Left lobe of liver (tissue), 2 donors: ENCODE measurements around the gene IQCB1. TPM values are rescaled to one million over a fixed set of nuclear protein-coding genes. Genes with fewer than 3 reads are reported as not detected.
"Not testable (repeated sequence)": the region's sequence is repeated elsewhere in the genome, so short reads cannot be mapped to it uniquely, and the experiment has no call there.

Experiments used
- ATAC-seq: fragments of 200-7000 bp; cut with Tn5 transposase; one replicate; pipeline ENCODE4 v1.9.1; 2020; ENCODE audit warnings: mild to moderate bottlenecking, moderate library complexity
- DNase-seq: peaks from one replicate; pipeline ENCODE4 v3.0.0-alpha.2; 2020; ENCODE audit warnings: low spot score
- total RNA-seq: library from RNA; stranded (reverse); gene quantifications from one replicate; pipeline ENCODE4 v1.2.1, GENCODE V29; 2021
- donor health status: DM: no; HTN: no; CAD: no; lungs with moderate emphysema.
- donor health status: DM: no; HTN: yes; CAD: no.

IQCB1 gene
- total RNA-seq, result 3.9 TPM

GRCh38 chr3:121834671-121835464 is at the start of gene IQCB1, which contains the start of gene EAF2:
Gene IQCB1, minus strand, starts transcription at chr3:121835060. Its CDS starts 6,100 bp downstream, at chr3:121828960.
Gene EAF2, plus strand, starts transcription at chr3:121835209. Its CDS starts 77 bp downstream, at chr3:121835286.
- ATAC-seq (peak; percentile 100), DNase-seq (peak; percentile 98)

DNA sequence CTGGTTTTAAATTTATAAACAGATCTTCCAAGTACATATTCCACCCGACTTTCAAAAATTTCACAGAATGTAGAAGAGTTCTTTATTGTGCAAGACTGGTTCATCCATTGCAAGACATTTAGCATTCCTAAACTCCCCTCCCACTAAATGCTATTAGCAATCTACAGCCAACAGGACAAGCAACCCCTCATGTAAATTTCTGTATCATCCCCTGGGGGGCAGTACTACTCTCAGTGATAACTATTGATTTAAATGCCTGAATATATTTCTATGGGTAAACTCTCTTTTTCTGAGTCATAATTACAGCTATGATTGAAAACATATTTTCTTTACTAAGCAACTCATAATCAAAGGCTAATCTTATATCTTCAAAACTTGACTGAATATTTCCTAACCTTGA is 48.6 kb upstream of the IQCB1 start:
- ATAC-seq (no peak), DNase-seq (no peak)

DNA sequence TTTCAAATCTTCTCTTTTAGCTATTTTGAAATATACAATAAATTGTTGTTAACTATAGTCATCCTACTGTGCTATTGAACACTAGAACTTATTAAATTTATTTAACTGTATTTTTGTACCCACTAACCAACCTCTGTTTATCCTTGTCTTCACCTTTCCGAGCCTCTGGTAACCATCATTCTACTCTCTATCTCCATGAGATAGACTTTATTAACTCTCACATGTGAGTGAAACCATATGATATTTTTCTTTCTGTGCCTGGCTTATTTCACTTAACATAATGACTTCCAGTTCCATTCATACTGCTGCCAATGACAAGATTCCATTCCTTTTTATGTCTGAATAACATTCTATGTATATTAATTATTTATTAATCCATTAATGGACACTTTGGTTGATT is 43.6 kb upstream of the IQCB1 start:
- ATAC-seq (no peak), DNase-seq (no peak)

- ATAC-seq, result no peak
- DNase-seq, result no peak
These were observed 36.6 kb upstream of the IQCB1 start for GRCh38 chr3:121871430-121871829.

DNA sequence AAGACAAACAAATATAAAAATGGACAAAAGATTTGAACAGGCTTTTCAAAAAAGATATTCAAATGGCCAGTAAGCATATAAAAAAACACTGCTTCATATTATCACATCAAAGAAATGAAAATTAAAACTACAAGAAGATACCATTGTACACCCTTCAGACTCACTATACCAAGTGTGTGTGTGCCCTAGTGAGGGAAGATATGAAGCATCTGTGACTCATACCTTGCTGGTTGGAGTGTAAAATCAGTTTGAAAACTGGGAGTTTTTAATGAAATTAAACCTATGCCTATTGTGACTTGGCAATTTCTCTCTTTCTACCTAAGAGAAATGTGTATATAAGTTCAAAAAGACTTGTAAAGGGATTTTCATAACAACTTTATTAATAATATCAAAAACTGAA is 35.9 kb upstream of the IQCB1 start:
- ATAC-seq, result no peak
- no peak for DNase-seq

GRCh38 chr3:121869736-121870135 is 34.9 kb upstream of the IQCB1 start:
- ATAC-seq, result no peak
- DNase-seq, result no peak

DNA sequence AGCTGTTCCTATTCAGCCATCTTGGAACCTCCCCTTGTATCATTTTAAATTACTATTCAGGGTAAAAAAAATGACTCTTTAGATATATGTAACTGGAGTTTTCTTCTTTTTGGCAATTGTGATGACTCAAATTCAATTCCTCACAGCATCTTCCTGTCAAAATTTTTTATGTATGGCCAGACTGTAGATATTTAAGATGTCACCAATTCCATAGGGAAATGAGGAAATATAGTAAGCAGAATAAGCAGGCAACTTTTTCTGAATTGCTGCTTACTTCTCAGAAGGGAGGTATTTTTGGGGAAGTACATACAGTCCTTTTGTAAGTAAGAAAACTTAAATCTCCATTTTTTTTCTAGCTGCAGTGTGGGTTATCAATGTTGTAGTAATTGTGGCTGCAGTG is 28.9 kb upstream of the IQCB1 start:
- ATAC-seq (no peak), DNase-seq (no peak)

DNA sequence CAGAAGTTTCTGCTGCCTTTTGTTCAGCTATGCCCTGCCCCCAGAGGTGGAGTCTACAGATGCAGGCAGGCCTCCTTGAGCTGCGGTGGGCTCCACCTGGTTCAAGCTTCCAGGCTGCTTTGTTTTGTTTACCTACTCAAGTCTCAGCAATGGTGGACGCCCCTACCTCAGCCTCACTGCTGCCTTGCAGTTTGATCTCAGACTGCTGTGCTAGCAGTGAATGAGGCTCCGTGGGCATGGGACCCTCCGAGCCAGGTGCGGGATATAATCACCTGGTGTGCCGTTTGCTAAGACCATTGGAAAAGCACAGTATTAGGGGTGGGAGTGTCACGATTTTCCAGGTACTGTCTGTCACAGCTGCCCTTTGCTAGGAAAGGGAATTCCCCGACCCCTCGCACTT is 28.4 kb upstream of the IQCB1 start:
- not testable (repeated sequence) for ATAC-seq, DNase-seq

DNA sequence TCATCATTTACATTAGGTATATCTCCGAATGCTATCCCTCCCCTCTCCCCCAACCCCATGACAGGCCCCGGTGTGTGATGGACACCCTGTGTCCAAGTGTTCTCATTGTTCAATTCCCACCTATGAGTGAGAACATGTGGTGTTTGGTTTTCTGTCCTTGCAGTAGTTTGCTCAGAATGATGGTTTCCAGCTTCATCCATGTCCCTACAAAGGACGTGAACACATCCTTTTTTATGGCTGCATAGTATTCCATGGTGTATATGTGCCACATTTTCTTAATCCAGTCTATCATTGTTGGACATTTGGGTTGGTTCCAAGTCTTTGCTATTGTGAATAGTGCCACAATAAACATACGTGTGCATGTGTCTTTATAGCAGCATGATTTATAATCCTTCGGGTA is 22.9 kb upstream of the IQCB1 start:
- not testable (repeated sequence) for DNase-seq, ATAC-seq

DNA sequence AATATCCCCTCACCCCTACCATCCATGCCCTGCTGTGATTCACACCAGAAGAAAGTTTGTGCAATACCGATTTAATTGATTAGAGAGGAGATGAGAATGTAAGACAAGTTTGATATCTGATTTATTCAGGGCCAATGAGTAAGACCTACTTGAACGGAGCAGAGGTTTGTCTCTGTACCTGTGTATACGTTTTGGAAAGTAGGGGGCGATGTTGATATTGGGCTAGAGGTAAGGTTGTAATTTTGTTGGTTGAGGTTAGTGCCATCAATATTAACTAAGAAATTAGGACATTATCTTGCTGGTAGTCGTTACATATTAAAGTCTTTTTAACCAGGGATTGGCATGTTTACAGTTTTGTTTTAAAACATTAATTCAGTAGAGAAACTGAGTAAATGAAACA is 20.7 kb upstream of the IQCB1 start:
- no peak for DNase-seq
- ATAC-seq, result peak; percentile 39

GRCh38 chr3:121852256-121852655 is 17.4 kb upstream of the IQCB1 start:
- ATAC-seq, result no peak
- DNase-seq, result no peak

DNA sequence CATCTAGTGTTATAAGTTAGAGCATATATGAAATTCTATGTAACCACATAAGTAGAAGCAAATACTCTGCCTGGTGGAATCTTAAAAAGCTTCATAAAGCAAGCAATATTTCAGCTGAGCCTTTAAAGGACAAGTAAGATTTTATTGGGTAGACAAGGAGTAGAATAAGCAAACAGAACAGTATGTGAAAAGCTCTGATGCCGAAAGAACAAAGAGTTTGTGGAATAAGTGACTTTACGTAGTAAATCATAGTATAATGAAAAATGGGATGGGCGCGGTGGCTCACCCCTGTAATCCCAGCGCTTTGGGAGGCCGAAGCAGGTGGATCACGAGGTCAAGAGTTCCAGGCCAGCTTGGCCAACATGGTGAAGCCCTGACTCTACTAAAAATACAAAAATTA is 10.0 kb upstream of the IQCB1 start:
- ATAC-seq (no peak), DNase-seq (no peak)

- ATAC-seq (no peak), DNase-seq (no peak)
These were observed 5.1 kb upstream of the IQCB1 start for GRCh38 chr3:121839962-121840361.

DNA sequence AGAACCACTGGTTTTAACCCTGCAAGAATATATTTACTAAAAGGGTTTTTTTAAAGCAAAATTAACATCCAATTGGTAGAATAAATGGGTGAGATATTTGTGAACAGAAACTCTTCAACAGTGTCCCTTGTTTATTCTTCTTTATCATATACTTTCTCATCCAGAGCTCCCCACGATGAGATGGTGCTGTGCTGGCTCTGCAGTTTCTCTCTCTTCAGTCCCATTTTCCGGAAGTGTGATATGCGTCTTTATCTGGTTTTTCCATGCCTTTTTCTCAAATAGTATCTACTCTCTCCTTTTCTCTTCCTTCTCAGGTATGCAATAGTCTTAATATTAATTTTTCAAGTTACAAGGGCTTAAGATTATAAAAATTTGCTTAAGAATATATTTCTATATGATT is 1.6 kb upstream of the IQCB1 start:
- no peak for DNase-seq
- no peak for ATAC-seq

- no peak for DNase-seq
- no peak for ATAC-seq
These were observed 1.2 kb upstream of the IQCB1 start for GRCh38 chr3:121836064-121836463.

- ATAC-seq (peak; percentile 38), DNase-seq (no peak)
These were observed 573 bp upstream of the IQCB1 start for GRCh38 chr3:121835465-121835801.

GRCh38 chr3:121834157-121834670 is 646 bp downstream of the IQCB1 start:
- DNase-seq (no peak), ATAC-seq (peak; percentile 4)

DNA sequence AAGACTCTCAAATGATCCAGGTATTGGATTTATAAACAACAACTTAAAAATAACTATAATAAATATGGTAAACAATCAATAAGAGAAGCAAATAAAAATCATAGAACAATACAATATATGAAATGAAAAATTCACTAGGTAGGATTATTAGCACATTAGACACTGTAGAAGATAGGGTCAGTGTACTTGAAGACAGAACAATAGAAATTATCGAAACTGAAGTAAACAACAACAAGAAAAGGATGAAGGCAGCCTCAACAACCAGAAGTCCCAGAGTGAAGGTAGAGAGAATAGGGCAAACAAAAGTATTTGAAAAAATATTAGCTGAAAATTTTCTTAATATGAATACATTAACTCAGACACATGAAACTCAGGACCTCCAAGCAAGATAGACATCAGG is 11.9 kb downstream of the IQCB1 start:
- DNase-seq, result no peak

GRCh38 chr3:121821421-121822199 is 13.2 kb downstream of the IQCB1 start:
- no peak for ATAC-seq
- DNase-seq, result no peak

More for the DNA sequence above, 11.9 kb downstream of the IQCB1 start:
- ATAC-seq, result no peak

DNA sequence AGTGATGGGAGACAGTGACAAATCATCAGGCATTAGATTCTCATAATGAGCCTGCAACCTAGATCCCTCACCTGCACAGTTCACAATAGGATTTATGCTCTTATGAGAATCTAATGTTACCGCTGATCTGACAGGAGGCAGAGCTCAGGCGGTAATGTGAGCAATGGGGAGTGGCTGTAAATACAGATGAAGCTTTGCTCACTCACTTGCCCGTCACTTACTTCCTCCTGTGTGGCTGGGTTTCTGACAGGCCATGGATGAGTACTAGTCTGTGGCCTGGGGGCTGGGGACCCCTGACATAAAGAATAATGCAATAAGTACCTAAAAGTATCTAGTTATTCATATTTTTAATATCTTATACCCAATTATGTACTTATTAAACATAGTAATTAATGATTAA is 15.6 kb downstream of the IQCB1 start:
- ATAC-seq, result no peak
- no peak for DNase-seq

GRCh38 chr3:121818578-121818977 is 16.3 kb downstream of the IQCB1 start:
- no peak for DNase-seq
- no peak for ATAC-seq

- ATAC-seq, result no peak
These were observed 17.1 kb downstream of the IQCB1 start for GRCh38 chr3:121817753-121818152.

More at GRCh38 chr3:121817753-121818152, 17.1 kb downstream of the IQCB1 start:
- no peak for DNase-seq
